ENCODE measurements around the gene DCP2. TPM values are rescaled to one million over a fixed set of nuclear protein-coding genes. Genes with fewer than 3 reads are reported as not detected.

Gene DCP2
- total RNA-seq, 1 experiment from 2014 or later: 176 TPM

GRCh38 chr5:112931473-112931872 lies 45.1 kb upstream of the DCP2 start:
- no peaks in the 10 kb centered on the region for H4K20me1 ChIP-seq (ENCODE audit: control insufficient read depth, insufficient read depth, insufficient read length)
- no peaks in the 10 kb centered on the region for H3K4me1 ChIP-seq (ENCODE audit: insufficient read depth, low read length)
- Mint-ChIP-seq H3K9me3 (no peaks in the 10 kb centered on the region), H3K4me3 (no peak overlapping the region), H3K36me3 (ENCODE audit: insufficient read depth in 1 of 3, low read depth in 3 of 3) (no peaks in the 10 kb centered on the region; a peak in 1 of 7 replicates), H3K4me1 (peaks cover 4 to 5% of the 10 kb centered on the region in 2 experiments), H3K27ac (no peak overlapping the region), H3K27me3 (ENCODE audit: low read depth) (0 out of 2 replicates have a peak, but pooled peaks cover 1% of the 10 kb centered on the region)
- no peak overlapping the region for H2BK120ac ChIP-seq (ENCODE audit: low read depth, low read length, poor library complexity, severe bottlenecking)
- H2AK5ac ChIP-seq (ENCODE audit: insufficient read length, low read length): no peak overlapping the region
- H3T11ph ChIP-seq (ENCODE audit: low read length): no peak overlapping the region
- no peaks in the 10 kb centered on the region for H3K79me1 ChIP-seq (ENCODE audit: insufficient read depth, low read depth, low read length, poor library complexity, severe bottlenecking)
- H3K23me2 ChIP-seq (ENCODE audit: insufficient read length, low read depth, low read length, poor library complexity, severe bottlenecking): no peaks in the 10 kb centered on the region
- H3K27ac ChIP-seq (ENCODE audit: insufficient read length, low read depth, low read length): no peak overlapping the region
- no peak overlapping the region for H3K14ac ChIP-seq (ENCODE audit: insufficient read depth, low read length)
- no peak overlapping the region for H2BK5ac ChIP-seq (ENCODE audit: insufficient read length, low read length)
- no peak overlapping the region for H2BK20ac ChIP-seq (ENCODE audit: low read depth, low read length, poor library complexity, severe bottlenecking)
- no peak overlapping the region for H4K8ac ChIP-seq (replicated peaks; ENCODE audit: insufficient read length, low read depth, low read length)
- H3K18ac ChIP-seq (ENCODE audit: insufficient read length, low read depth, low read length): no peak overlapping the region
- H4K91ac ChIP-seq (ENCODE audit: insufficient read length, low read depth, low read length): no peak overlapping the region
- H2BK12ac ChIP-seq (ENCODE audit: insufficient read length, low read depth, low read length): no peak overlapping the region
- H4K5ac ChIP-seq (ENCODE audit: insufficient read length, low read depth, low read length): no peak overlapping the region
- no peak for DNase-seq
- no peak overlapping the region for H2AFZ ChIP-seq (ENCODE audit: low read length)
- no peaks in the 10 kb centered on the region for H3K79me2 ChIP-seq (ENCODE audit: insufficient read depth, low read length)
- no peaks in the 10 kb centered on the region for H3K27me3 ChIP-seq (ENCODE audit: insufficient read depth, low read length)
- no peak overlapping the region for H3K9ac ChIP-seq (ENCODE audit: extremely low read depth, insufficient read length, low read length)
- TF ChIP-seq CTCF (conservative IDR thresholded peaks at IDR 0.05): no peak
- no CpG with 5 or more reads among the region's 2 CpGs for WGBS (ENCODE audit: extremely low coverage, insufficient read length, low lambda C conversion rate)
- no peak overlapping the region for H3K56ac ChIP-seq (ENCODE audit: insufficient read length, low read depth, low read length)
- H3K9me3 ChIP-seq (ENCODE audit: control insufficient read depth, low read depth, low read length): no peaks in the 10 kb centered on the region
- H2BK15ac ChIP-seq (ENCODE audit: low read depth, low read length): no peak overlapping the region
- no peak overlapping the region for H3K4me2 ChIP-seq (ENCODE audit: insufficient read depth, insufficient read length, low read length)
- no peak overlapping the region for H3K23ac ChIP-seq (ENCODE audit: insufficient read length, low read depth, low read length)
- H3K4ac ChIP-seq (ENCODE audit: low read depth, low read length): no peak overlapping the region

Data from H9 (cell line).